ENCODE data around the gene SLC25A41. TPM values are rescaled to one million over a fixed set of nuclear protein-coding genes. Genes with fewer than 3 reads are reported as not detected.
"Not testable (repeated sequence)": the region's sequence is repeated elsewhere in the genome, so short reads cannot be mapped to it uniquely, and the experiment has no call there.

SLC25A41 gene
- total RNA-seq, 1 experiment from 2014 or later = 1.7 TPM

DNA sequence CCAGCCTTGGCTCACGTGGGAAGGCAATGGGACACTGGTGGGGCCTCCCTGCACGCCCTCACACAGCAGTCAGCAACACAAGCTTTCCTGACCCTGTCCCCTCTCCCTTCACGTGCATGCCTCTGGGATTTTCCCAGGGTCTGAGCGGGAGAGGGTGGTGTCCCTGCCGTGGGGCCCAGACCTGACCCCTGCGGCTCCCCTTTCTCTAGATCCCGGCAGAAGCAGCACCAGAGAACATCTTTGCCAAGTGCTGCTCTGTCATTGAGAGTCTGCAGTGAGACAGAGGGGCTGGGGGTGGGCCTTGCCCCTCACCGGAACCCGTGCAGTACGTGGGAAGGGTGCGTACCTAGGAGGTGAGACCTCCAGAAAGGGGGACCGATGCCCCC is 21.5 kb downstream of the SLC25A41 start:
- DNase-seq (ENCODE audit: low spot score) = no peak

DNA sequence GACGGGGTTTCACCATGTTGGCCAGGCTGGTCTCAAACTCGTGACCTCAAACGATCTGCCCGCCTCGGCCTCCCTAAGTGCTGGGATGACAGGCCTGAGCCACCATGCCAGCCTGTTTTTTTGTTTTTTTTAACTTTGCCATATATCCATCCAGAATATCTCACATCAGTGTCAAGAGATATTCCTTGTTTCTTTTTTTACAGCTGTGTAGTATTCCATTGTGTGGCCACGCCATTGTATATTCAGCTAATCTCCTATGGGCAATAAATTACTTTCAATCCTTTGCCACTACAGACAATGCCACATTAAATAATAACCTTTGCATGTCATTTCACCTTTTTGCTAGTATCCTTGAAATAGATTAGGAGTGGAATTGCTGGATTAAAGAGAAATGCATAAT is 24.2 kb downstream of the SLC25A41 start:
- no peak for DNase-seq (ENCODE audit: low spot score)

DNA sequence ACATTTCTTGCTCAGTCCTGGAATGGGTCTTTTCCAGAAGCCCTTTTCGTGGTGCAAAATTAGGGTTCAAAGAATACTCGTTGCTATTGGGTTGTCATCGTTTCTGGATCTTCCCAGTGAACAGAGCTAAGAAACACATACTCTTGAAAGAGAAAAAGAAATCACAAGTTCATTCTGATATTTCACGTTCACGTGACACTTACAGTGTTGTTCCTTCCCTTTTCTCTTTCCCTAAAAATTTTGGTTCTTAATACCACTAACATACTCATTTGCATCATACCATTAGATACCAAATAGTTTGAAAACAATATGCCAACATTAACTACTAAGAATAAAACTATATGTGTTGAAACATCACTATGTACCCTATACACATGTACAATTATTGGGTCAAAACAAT is 27.2 kb downstream of the SLC25A41 start:
- no peak for DNase-seq (ENCODE audit: low spot score)

DNA sequence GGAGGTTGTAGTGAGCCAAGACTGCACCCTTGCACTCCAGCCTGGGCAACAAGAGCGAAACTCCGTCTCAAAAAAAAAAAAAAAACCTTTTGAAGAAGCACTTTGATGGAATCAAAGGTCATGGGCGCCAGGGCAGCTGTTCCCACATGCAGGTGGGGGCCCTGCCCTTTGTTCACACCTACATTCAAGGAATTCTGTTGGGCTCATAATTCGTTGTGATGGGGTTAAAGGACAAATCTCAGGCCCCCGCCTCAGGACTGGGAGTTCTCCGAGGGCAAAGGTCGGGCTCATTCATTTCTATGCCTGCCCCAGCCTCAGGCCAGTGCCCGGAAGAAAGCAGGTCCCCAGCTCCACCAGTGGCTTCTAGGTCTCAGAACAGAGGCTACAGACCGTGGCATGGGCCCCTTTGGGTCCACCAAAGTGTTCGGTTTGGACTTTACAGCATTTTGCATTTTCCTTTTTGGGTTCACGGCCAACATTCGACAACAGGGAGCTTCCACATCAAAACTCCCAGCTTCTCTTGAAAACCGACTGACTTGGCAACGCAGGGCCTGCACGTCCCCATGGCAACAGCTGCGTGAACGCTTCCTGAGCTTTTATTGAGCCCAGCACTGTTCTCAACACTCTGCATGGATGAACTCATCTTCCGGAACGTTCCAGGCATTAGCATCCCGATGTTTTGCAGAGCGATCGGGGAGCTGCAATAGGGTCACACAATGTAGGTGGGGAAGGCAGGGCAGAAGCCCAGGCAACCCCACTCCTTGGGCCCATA is 30.5 kb downstream of the SLC25A41 start:
- no peak for DNase-seq (ENCODE audit: low spot score)

DNA sequence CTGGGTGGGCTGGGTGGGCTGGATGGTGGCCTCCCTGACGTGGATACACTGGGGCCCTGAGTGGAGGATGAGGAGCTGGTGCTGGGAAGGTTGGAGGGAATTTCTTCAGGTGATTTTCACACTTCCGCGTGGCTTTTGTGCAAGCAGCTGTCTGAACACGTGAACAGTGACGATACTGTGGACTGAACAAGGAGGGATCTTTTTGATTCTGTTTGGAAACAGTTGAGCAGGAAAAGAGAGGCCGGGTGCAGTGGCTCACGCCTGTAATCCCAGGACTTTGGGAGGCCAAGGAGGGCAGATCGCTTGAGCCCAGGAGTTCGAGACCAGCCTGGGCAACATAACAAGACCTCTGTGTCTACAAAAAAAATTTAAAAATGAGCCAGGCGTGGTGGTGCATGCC is 31.5 kb downstream of the SLC25A41 start:
- no peak for DNase-seq (ENCODE audit: low spot score)

DNA sequence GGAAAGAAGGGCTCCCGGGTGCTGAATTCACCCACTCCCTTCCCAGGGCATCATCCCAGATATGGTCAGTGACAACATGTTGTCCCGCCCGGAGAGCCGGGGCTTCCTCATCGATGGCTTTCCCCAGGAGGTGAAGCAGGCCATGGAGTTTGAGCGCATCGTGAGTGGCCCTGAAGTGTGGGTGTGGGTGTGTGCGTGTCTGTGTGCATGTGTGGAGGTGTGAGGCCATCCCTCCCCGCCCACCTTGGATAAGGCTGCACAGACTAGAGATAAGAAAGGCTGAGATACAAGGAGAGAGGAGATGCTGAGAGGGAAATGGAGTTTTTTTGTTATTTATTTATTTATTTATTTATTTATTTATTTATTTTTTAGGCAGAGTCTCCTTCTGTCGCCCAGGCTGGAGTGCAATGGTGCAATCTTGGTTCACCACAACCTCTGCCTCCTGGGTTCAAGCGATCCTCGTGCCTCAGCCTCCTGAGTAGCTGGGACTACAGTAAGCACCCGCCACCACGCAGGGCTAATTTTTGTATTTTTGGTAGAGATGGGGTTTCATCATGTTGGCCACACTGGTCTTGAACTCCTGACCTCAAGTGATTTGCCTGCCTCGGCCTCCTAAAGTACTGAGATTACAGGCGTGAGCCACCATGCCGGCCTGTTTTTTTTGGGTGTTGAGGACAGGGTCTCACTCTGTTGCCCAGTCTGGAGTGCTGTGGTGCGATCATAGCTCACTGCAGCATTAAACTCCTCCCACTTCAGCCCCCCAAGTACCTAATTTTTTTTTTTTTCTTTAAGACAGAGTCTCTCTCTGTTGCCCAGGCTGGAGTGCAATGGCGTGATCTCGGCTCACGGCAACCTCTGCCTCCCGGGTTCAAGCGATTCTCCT is 33.3 kb downstream of the SLC25A41 start:
- DNase-seq (ENCODE audit: low spot score) = not testable (repeated sequence)

DNA sequence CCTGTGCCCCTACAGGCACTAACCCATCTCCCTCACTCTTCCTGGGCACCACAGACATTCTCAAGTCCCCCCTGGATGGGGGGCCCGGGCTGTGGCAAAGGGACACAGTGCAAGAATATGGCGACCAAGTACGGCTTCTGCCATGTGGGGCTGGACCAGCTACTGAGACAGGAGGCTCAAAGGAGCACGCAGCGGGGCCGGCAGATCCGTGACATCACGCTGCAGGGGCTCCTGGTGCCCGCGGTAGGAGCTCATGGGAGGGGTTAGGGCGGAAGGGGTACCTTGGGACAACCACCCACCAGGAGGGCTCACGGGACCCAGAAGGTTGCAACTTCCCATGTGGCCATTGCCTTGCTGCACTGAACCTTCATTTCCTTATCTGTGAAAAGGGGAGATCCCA is 37.3 kb downstream of the SLC25A41 start:
- DNase-seq (ENCODE audit: low spot score) = no peak

DNA sequence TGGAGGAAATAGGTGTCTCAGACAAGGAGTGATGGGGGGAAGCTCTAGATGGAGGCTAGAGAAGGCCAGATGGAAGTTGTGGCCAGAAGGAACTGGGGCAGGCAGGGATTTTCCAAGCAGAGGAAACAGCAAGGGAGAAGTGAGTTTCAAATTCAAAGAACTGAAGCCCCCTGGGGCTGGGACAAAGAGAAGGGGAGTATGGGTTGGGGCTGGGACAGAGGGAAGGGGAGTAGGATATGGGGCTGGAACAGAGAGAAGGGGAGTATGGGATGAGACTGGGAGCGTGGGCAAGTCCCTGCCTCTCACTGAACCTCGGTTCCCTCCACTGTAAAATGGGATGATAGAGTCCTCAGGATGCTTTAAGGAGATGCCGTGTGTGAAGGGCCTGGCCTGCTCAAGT is 38.7 kb downstream of the SLC25A41 start:
- DNase-seq (ENCODE audit: low spot score) = no peak

DNA sequence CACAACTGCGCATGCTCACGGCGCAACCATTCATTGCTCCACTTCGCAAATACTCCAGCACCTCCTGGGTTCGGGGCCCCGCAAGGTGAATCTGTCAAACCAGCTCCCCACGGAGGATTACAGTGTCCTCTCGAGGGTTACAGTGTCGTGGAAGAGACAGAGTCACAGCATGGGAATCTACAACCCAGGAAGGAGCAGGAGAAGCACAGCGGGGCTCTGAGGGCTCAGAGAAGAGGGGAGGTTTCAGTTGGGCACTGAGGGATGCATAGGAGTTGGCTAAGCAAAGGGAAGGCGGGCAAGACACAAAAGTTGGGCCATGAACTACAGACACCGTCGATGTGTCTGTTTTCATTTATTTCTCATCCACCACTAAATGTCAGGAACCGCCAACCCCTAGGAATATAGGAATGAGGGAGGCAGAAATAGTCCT is 39.6 kb downstream of the SLC25A41 start:
- no peak for DNase-seq (ENCODE audit: low spot score)

DNA sequence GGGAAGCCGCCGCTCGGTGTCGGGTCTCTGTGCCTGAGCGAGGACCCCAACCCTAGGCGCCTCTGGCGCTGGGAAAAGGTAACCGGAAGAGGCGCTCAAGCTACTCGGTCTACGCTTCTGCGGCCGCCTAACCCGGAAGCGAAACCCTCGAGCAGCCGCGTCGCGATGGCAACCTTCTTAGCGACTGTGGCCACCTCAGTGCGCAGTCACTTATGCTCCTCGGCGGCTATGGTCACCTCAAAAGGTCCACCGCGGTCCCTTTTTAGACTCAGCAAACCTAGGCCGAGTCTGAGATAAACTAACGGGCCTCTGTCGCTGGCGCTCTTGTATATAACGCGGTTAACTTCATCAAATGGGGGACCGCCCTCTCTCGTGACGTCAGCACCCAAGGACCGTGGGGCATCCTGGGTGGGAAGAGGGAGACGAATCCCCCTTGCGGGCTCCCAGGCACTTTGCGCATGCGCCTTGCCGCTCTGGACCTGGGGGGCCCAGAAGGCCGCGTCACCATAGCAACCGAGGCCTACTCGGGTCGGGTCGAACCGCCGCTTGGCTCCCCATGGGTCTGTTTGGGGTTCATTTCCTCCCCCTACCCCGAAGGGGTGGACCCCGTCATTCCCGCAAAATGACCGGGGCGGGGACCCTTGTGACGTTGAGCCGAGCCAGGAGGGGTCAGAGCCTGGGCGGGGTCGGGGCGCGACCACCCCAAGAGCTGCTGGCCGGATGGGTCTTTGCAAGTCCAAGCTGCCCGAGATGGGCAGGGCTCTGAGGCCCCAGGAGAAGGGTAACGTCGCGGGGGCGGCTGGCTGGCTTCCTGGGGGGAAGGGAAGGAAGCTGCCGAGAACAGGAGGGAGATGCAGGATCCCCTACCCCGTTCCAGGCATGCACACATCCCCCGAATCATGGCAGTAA is 40.2 kb downstream of the SLC25A41 start, which contains the start of gene GTF2F1:
Gene GTF2F1, minus strand, starts transcription at position 91 of the 909 bp plus-strand sequence. CDS start 169 bp downstream, outside the sequence.
- peak; percentile 95 for DNase-seq (ENCODE audit: low spot score)

DNA sequence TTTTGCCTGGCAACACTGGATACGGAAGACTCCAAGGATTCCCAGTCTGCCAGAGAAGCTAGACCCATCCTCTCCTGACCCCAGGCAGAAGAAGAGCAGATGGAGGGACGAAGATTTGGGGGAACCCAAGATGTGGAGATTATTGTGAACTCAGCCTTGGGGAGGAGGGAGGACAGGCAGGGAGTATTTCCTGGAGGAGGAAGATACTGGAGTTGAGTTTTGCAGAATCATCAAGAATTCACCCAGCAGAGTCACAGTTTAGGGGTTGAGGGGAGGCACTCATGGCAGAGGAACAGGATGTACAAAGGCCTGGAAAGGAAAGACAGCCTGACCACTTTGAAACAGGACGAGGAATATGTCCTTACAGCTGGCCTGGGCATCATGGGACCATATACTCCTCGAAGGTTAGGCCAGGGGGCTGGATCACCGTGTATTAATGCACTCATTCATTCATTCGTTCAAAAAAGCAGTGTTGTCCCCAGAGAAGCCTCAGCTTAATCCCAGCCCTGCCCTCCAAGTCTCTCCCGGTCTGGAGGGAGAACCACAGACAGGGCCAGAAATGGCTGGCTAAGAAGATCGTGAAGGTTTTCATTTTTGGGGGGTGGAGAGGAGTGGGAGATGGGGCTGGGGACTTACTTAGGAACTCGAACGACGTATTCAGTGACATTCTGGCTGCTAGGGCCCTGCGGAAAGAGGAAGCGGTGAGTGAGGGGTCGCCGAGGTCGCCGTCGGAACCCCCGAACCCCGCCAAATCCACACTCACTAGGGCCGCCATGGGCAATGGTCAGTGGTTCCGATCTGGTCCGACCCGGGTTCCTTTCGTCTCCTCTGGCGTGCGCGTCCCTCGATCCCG is 41.1 kb downstream of the SLC25A41 start:
- DNase-seq (ENCODE audit: low spot score) = no peak

DNA sequence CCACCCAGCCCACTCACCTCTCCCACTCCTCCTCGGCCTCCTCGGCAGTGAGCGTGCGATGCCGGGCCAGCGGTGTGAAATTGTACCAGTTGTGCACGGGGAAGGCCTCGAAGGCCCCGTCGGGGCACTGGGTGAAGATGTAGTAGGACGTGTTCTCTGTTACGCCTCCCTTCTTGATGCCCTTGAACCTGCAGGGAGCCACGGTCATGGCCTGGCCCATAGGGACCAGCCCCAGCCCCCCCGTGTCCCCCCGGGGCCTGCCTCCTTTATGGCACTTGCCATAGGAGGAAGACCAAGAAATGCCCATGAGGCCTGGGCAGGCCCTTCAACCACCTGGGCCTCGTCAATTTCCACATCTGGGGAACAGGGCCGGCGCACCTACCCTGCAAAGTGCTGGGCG is 46.2 kb downstream of the SLC25A41 start:
- DNase-seq (ENCODE audit: low spot score) = no peak

DNA sequence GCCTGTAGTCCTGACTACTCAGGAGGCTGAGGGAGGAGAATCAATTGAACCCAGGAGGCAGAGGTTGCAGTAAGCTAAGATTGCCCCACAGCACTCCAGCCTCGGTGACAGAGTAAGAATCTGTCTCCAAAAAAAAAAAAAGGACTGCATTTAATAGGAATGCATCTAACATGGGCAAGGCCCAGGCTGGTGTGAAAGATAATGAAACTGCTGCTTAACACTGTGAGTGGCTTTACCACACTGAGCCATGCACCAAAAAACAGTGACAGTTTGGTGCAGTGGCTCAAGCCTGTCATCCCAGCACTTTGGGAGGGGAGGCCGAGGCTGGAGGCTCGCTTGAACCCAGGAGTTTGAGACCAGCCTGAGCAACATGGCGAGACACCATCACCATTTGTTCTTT is 49.2 kb downstream of the SLC25A41 start:
- DNase-seq (ENCODE audit: low spot score) = no peak

DNA sequence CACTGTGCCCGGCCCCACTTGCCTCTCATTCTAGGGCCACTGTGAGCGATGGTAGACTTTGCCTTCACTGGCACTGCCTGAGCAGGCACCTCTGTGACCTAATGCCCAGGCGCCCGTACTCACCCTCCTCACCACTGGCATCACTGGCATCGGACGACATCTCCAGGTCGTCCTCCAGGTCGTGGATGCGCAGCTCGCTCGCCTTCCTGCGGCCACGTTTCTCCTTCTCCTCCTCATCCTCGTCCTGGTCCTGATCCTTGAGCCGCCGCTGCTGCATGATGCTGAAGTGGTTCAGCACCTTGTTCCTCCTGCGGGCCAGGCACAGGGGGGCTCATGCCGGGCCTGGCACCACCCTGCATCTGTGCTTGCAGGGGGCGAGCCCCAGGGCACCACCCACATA is 50.4 kb downstream of the SLC25A41 start:
- DNase-seq (ENCODE audit: low spot score) = no peak

DNA sequence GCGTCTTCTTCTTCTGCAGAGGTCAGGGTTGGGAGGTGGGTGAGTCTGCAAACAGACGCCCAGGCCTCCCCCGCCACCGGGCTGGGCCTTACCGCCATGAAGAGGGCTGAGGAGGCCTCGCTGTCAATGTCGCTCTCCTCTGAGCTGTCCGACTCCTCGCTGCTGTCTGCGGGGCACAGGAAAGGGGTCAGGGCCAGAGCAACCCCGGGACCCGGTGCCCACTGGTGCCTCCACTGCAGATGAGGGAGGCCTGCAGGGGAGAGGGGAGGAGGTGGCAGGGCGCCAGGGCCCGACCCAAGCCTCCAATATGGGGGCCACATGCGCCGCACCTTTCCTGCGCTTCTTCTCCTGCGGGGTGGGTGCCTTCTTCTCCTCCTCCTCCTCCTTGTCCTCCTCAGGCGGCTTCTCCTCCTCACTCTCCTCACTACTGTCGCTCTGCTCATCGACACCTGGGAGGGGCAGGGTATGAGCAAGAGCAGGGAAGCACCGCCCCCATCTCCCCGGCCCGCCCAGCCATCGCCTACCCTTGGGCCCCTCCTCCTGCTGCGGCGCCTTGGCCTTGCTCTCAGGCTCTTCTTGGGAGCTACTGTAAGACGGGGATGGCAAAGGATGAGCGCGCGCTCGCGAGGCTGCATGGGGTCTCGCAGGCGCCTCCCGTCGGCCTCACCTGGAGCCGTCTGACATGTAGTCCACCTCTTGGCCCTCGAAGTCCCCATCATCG is 52.4 kb downstream of the SLC25A41 start:
- DNase-seq (ENCODE audit: low spot score) = no peak

DNA sequence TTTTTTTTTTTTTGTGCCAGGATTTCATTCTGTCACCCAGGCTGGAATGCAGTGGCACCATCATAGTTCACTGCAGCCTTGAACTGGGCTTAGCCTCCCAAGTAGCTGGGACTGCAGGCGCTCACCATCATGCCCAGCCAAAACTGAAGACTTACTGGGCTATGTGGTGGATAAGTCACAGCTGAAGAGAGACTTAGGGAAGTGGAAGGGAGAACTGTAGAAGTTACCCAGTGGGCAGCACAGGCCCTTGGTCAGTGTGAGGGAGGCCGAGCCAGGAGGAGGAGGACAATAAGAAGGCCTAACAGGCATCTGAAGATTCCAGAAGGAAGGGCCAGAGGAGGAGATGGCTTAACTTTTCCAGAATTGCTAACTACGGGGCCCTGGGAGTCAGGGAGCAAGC is 53.8 kb downstream of the SLC25A41 start:
- DNase-seq (ENCODE audit: low spot score) = no peak

DNA sequence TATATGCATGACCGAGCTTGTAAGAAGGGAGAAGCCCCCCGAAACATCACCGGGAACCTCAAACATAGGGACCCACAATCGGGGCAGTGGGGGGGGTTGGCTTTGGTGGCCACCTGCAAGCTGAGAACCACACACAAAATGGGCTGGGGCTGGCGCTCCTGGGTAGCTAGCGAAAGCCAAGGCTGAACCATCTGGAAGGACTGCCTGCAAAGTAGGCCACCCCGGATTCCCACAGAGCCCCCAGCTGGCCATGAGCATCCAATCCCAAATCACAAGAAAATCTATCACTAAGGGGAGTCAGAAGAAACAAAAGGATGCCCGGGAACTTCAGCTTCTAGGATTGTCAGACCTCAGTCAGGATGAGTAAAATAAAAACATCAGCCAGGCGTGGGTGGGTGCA is 55.1 kb downstream of the SLC25A41 start:
- DNase-seq (ENCODE audit: low spot score) = no peak

DNA sequence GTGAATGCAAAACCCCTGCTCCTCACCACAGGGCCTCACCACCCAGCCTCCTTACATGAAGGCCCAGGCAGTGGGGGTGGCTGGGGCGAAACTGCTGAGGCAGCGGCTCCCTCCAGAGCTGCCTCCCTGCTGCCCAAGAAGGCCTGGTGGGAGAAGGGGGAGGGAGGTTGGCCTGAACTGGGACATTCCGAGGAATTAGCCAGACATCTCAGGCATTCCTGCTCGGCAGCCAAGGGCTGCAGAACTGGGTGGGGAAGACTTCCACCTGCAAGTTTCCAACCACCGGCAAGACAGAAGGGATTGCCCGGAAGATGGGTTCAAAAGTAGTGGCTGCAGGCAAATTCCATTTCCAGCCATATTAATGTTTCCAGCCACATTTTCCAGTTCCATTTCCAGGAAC is 55.5 kb downstream of the SLC25A41 start:
- DNase-seq (ENCODE audit: low spot score) = peak; percentile 78

DNA sequence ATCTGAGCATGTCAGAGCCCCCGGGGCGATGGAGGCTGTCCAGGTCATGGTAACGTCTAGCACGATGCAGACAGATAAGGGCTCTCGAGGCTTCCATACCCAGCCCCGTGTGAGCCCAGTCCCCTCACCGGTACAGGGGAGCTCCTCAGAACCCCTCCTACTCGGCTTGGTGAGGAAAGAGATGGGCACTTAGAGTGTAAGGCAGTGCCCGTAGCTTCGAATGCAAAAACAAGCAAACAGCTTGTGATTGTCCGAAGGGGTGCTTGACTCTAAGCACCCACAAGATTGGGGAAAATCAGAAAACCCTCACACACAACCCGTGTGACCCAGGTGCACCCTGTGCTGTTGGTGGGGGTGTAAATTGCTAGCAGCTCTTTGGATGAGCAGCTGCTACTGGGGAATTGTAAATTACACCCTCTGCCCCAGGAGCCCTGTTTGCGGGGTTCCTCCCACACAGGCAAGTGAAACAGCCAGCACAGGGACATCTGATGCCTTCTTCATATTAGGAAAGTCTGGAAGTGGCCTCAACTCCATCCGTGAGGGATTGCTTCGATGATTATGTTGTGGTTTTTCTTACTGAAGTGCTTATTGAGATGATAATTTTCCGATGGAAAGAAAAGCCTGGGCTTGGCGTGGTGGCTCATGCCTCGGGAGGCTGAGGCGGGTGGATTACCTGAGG is 56.9 kb downstream of the SLC25A41 start:
- no peak for DNase-seq (ENCODE audit: low spot score)

Measured in A172 (cell line).